ENCODE measurements around the gene ING4.

ING4 gene

DNA sequence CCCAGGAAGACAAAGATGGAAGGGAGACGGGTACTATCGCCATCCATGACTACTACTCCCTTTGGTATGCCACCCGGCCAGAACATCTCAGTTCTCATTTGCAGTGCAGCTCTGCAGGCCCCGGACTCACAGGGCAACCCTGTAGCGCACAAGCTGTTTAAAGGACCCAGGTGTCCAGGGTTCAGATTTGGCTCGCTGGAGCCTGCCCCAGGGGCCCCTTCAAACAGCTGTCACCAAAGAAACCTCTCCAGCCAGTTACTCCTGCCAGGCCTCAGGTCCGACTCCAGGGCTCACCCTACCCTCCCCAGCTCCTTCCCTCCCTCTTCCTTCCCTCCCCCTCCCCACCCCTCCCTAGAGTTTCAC, 50.3 kb downstream of the ING4 start:
- no peak for TF ChIP-seq CTCF (IDR thresholded peaks at IDR 0.05; ENCODE audit: low read depth, low read length)
- DNase-seq (ENCODE audit: extremely low read depth, low read depth), result no peak

- DNase-seq (ENCODE audit: extremely low read depth, low read depth), result no peak
- no peak for TF ChIP-seq CTCF (IDR thresholded peaks at IDR 0.05; ENCODE audit: low read depth, low read length)
Measured at GRCh38 chr12:6612247-6612646, 50.7 kb downstream of the ING4 start.

- no peak for DNase-seq (ENCODE audit: extremely low read depth, low read depth)
- TF ChIP-seq CTCF (IDR thresholded peaks at IDR 0.05; ENCODE audit: low read depth, low read length), result no peak
Measured at GRCh38 chr12:6608592-6609281, 54.2 kb downstream of the ING4 start.

DNA sequence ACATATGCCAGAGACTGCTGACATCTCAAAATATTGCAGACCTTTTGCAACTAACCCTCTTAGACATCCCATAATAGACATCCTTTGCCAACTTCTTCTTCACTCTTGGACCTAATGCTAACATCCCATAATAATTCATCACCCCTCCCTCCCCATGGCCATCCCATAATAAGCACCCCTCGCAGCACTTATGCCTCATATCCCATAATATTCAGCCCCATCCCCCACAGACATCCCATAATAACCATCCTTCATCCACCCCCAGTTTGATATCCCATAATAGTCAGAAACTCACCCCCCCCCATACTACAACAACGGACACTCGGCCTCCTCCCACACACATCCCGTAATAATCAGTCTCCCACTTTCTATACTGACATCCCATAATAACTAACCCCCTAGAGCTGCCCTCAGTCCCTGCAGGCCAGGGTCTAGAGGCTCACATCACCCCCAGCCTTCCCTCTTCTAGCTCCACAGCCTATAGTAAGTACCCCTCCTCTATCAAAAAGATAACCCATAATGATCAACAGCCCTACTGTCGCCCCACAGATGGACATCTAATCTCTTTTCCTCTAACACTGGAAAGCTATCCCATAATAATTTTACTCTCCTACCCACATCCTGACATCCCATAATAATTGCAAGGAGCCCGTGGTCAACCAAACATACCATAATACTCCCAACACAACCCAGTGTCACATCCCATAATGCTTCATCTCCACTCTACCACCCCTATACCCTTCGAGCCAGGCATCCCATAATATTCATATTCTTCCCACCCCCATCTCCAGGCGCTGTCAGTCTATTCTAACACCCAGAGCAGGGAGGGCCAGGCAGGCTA, 54.9 kb downstream of the ING4 start:
- TF ChIP-seq CTCF (IDR thresholded peaks at IDR 0.05; ENCODE audit: low read depth, low read length), result no peak

DNA sequence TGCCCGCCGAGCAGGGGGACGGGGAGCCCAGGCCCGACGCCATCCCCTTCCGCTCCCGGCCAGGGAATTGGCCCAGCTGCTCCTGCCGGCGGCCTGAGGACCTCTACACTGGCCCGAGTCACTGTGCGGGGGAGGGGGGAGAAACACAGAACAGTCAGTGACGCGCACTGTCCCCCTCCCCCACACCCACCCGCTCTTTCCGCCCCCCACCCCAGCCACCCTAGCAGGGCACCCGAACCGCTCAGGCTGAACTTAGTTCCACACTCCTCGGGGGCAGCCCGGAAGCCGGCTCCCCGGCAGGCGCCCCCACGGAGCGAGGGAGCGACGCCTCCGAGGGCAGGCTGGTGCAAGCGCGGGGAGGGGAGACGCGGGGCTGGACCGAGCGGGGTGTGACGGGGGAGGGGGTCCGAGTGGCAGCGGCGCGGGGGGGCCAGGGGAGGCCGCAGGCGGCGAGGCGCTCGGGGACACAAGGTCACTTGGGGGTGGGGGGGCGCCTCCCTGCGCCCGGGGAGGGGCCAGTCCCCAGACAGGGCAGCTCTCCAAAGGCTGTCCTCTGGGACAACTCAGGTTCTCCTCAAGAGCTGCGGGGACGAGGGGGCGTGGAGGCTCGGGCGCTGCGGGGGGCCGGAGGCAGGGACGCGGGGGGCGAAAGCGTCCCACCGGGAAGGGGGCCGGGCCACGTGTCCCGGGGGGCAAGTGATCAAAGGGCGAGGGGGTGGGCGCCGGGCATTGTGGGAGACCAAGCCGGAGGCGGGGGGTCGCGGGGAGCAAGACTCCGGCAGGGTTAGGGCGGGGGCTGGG, 56.4 kb downstream of the ING4 start:
- no peak for TF ChIP-seq CTCF (IDR thresholded peaks at IDR 0.05; ENCODE audit: low read depth, low read length)
- DNase-seq (ENCODE audit: extremely low read depth, low read depth), result no peak

More for the DNA sequence above, 54.9 kb downstream of the ING4 start:
- no peak for DNase-seq (ENCODE audit: extremely low read depth, low read depth)

- TF ChIP-seq CTCF (IDR thresholded peaks at IDR 0.05; ENCODE audit: low read depth, low read length), result no peak
- no peak for DNase-seq (ENCODE audit: extremely low read depth, low read depth)
Measured at GRCh38 chr12:6605421-6606330, 57.2 kb downstream of the ING4 start.

Measured in AG09319 (cell line).